Testis (tissue), 3 donors: ENCODE results near the gene SDC3. TPM values are rescaled to one million over a fixed set of nuclear protein-coding genes. Genes with fewer than 3 reads are reported as not detected.

Experiments used
- DNase-seq: peaks from one replicate; pipeline ENCODE4 v3.0.0-alpha.2; 2019
- H3K27ac ChIP-seq, 2 donors: fragments of 200-600 bp; sonication (generic); one replicate each; pipeline ENCODE4 v1.5.1; 2019
- H3K27me3 ChIP-seq: fragments of 200-600 bp; sonication (generic); one replicate; pipeline ENCODE4 v1.5.1; 2019
- H3K36me3 ChIP-seq: fragments of 200-600 bp; sonication (generic); one replicate; pipeline ENCODE4 v1.5.1; 2017; ENCODE audit warnings: low read depth; ENCODE audit errors: missing control alignments
- H3K4me1 ChIP-seq: fragments of 200-600 bp; sonication (generic); one replicate; pipeline ENCODE4 v1.5.1; 2019
- H3K4me3 ChIP-seq, 2 donors: fragments of 200-600 bp; sonication (generic); one replicate each; pipeline ENCODE4 v1.5.1; 2017 to 2019
- H3K9me3 ChIP-seq: fragments of 200-600 bp; sonication (generic); one replicate; pipeline ENCODE4 v1.5.1; 2017
- CTCF ChIP-seq, 3 experiments: fragments of 450-650 bp in 2 of 3; fragments of 200-600 bp in 1 of 3; sonication (generic) in 1 of 3; IDR thresholded peaks; one replicate each; pipeline ENCODE4 v1.5.1; 2016 to 2019; ENCODE audit warnings: antibody characterized with exemption in 3 of 3, mild to moderate bottlenecking in 2 of 3, moderate library complexity in 1 of 3
- POLR2A ChIP-seq: fragments of 450-650 bp; IDR thresholded peaks from one replicate; pipeline ENCODE4 v1.6.1; 2017; ENCODE audit warnings: antibody characterized with exemption, mild to moderate bottlenecking, moderate library complexity
- WGBS, 2 donors: methylation state at CpG; one replicate each; pipeline ENCODE4 v1.1.5; 2018; 5-methylcytosine and 5-hydroxymethylcytosine counted together
- intact Hi-C: fragments of 100-400 bp; cut with DNase I; formaldehyde crosslinking; loops from one replicate; pipeline ENCODE4 v1.15.1; 2023; ENCODE audit warnings: low total_unique reads
- polyA plus RNA-seq: library from polyadenylated mRNA; stranded (reverse); fragments of 350-450 nt; fragmentation: Illumina TruSeq; extraction: RNeasy Lipid Tissue Mini Kit (QIAGEN cat#74804); gene quantifications from one replicate; pipeline ENCODE4 v1.2.3, GENCODE V29; 2014; ENCODE audit warnings: low read depth, low replicate concordance; ENCODE audit not compliant: insufficient read depth
- total RNA-seq, 2 donors: library from RNA; depleted of rRNA; stranded (reverse); fragments of >200 nt; gene quantifications; one replicate each; pipeline ENCODE4 v1.2.3, GENCODE V29; 2016

The SDC3 gene
- total and polyA plus RNA-seq, 3 donors from 2014 or later, result 3.9 to 21.2 (median 6.9) TPM

DNA sequence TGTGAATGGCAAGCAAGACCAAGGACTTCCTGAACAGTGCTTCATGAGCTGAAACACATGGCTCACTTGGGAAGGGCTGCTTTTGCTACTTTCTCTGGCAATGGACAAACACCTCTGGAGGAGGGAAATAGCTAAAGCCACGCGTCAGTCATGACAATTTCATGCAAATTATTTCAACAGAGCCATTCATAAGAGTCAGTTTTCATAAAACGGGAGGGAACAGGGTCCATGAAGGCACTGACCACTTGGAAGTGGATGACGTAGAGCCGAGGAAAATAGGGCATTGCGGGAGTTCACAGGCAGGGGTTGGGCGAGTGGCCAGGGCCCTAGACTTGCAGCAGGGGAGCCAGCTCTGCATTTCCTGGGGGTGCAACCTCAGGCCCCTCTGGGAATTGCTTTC is 43.9 kb downstream of the SDC3 start:
- WGBS, 2 donors, result 78 to 83% methylated on average over 7 of the region's 7 CpGs
- Histone ChIP-seq H3K36me3 (no peaks in the 10 kb centered on the region), H3K9me3 (no peaks in the 10 kb centered on the region), H3K27me3 (no peaks in the 10 kb centered on the region), H3K4me3 (no peak overlapping the region), H3K27ac (no peak overlapping the region), H3K4me1 (no peaks in the 10 kb centered on the region)
- TF ChIP-seq POLR2A (no peak), CTCF (IDR thresholded peaks at IDR 0.05) (no peak)
- intact Hi-C loops, result no loop called here
- no peak for DNase-seq

- 75 to 87% methylated on average over 8 of the region's 8 CpGs for WGBS, 2 donors
- DNase-seq, result no peak
- Histone ChIP-seq H3K36me3 (no peaks in the 10 kb centered on the region), H3K9me3 (no peaks in the 10 kb centered on the region), H3K27me3 (no peaks in the 10 kb centered on the region), H3K27ac (no peak overlapping the region), H3K4me1 (no peaks in the 10 kb centered on the region), H3K4me3 (no peak overlapping the region)
- TF ChIP-seq CTCF (IDR thresholded peaks at IDR 0.05), result no peak
- no peak for TF ChIP-seq POLR2A
- intact Hi-C loops, result no loop called here
Measured at GRCh38 chr1:30863858-30864604, 44.5 kb downstream of the SDC3 start.

DNA sequence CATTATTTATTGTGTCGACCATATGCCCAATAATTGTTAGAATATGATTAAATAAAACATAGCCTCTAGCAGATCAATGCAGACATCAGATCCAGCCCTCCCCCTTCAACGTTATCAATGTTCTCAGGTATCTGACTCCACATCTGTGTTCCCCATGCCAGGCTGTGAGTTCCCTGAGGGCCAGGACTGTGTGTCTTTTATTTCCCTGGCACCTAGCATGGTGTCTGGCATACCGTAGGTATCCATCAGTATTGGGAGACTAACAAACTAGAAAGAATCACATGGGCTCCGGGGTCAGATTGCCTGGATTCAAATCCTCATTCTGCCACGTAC is 48.3 kb downstream of the SDC3 start:
- H3K4me3 ChIP-seq, result no peak overlapping the region
- intact Hi-C loops, result no loop called here
- DNase-seq, result no peak
- TF ChIP-seq CTCF (IDR thresholded peaks at IDR 0.05) (no peak), POLR2A (no peak)
- H3K27me3 ChIP-seq, result no peaks in the 10 kb centered on the region
- H3K36me3 ChIP-seq, result no peaks in the 10 kb centered on the region
- no peak overlapping the region for H3K27ac ChIP-seq
- no peaks in the 10 kb centered on the region for H3K4me1 ChIP-seq
- WGBS, 2 donors, result 90 to 92% methylated on average over 5 of the region's 5 CpGs
- H3K9me3 ChIP-seq, result no peaks in the 10 kb centered on the region

DNA sequence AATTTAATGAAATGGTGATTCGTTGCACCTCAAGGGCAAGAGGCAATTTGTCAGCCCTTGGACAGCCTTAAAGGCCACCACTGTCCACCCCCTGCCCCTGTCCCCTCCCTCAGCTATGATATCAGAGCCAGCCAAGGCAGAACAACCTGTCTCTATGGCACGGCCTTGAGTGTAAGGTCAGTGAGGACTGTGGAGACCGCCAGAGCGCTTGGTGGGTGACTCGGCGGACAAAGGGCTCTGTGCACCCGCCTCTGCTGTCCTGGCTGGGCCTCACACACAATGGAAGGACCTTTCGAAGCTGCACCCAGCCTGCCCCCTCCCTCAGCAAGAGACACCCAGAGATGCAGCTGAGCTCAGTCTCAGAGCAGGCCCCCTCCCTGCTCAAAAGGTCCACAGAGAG is 50.6 kb downstream of the SDC3 start:
- Histone ChIP-seq H3K27ac (no peak overlapping the region), H3K4me1 (no peaks in the 10 kb centered on the region), H3K4me3 (no peak overlapping the region), H3K27me3 (no peaks in the 10 kb centered on the region), H3K9me3 (no peaks in the 10 kb centered on the region), H3K36me3 (no peaks in the 10 kb centered on the region)
- TF ChIP-seq CTCF (IDR thresholded peaks at IDR 0.05) (no peak), POLR2A (no peak)
- intact Hi-C loops, result no loop called here
- no peak for DNase-seq
- WGBS, 2 donors, result 74 to 98% methylated on average over 8 of the region's 8 CpGs

DNA sequence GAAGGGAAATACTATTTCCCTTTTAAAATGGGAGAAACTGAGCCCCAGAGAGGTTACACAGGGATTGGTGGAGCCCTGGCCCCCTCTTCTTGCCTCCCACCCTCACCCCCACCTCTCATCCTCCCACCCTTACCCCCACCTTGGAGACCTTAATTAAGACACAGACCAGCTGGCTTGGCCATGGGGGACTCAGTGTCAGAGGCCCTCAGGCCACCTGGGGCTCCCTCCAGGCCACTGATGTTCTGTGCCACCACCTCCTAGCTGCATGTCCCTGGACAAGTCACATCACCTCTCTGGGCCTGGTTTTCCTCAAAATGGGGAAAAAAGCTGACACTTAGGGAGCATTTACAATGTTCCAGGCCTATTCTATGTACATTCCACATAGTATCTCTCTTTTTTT is 51.5 kb downstream of the SDC3 start:
- Histone ChIP-seq H3K27me3 (no peaks in the 10 kb centered on the region), H3K27ac (no peak overlapping the region), H3K4me3 (no peak overlapping the region), H3K36me3 (no peaks in the 10 kb centered on the region), H3K4me1 (no peaks in the 10 kb centered on the region), H3K9me3 (no peaks in the 10 kb centered on the region)
- intact Hi-C loops, result no loop called here
- DNase-seq, result no peak
- no peak for TF ChIP-seq CTCF (IDR thresholded peaks at IDR 0.05)
- TF ChIP-seq POLR2A, result no peak
